ENCODE results near the gene PMEPA1.

PMEPA1 gene

GRCh38 chr20:57603120-57603519 is 106.7 kb downstream of the PMEPA1 start:
- no peak for DNase-seq

- DNase-seq = no peak
Measured at GRCh38 chr20:57601737-57602136, 108.1 kb downstream of the PMEPA1 start.

GRCh38 chr20:57601211-57601570 is 108.6 kb downstream of the PMEPA1 start:
- DNase-seq = no peak

- no peak for DNase-seq
Measured at GRCh38 chr20:57600320-57601210, 109.2 kb downstream of the PMEPA1 start.

- DNase-seq = no peak
Measured at GRCh38 chr20:57598491-57598890, 111.3 kb downstream of the PMEPA1 start.

Measured in NCI-H1417 (cell line).